Measurements from ENCODE around the gene PLAGL1.

PLAGL1 gene, protein sequence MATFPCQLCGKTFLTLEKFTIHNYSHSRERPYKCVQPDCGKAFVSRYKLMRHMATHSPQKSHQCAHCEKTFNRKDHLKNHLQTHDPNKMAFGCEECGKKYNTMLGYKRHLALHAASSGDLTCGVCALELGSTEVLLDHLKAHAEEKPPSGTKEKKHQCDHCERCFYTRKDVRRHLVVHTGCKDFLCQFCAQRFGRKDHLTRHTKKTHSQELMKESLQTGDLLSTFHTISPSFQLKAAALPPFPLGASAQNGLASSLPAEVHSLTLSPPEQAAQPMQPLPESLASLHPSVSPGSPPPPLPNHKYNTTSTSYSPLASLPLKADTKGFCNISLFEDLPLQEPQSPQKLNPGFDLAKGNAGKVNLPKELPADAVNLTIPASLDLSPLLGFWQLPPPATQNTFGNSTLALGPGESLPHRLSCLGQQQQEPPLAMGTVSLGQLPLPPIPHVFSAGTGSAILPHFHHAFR

DNA sequence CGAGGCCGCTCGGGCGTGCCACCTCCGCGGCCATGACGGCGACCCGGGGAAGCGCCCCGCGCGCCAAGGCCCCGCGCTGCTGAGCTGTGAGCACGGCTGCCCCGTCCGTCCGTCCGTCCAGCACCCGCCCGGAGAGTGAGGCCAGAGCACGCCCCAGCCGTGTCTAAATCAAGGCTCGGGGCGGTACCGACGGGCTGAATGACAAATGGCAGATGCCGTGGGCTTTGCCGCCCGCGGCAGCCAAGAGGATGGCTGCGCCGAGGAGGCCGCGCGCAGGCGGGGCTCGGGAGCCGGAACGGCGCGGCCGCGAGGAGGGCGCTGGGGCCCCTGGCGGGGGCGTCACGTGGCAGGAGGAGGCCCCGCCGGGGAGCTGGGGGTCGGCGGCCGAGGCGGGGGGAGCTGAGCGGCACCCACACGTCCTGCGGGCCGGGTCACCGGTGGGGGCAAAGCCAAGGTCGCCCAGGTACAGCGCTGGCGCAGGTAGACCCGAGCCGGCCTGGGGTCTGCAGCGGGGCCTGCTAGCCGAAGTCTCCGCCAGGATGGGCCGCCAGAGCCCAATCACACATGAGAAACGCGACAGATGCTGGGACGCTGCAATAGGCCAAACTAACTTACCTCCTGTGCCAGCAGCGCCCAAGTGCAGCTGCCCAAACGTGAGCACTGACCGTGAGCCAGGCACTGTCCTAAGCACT lies at the start of gene PLAGL1:
PLAGL1 (minus strand) TSS at position 140 of the 692 bp plus-strand sequence. CDS start 60,123 bp downstream, outside the sequence.
- no peaks in the 10 kb centered on the region for H3K79me2 ChIP-seq (ENCODE audit: insufficient read depth, low read length)
- H3K4me2 ChIP-seq (ENCODE audit: low read length) = no peak within 1 kb of the TSS
- H3K9ac ChIP-seq (ENCODE audit: low read length) = no peak within 1 kb of the TSS
- H3K36me3 ChIP-seq (ENCODE audit: insufficient read depth, low read length) = no peaks in the 10 kb centered on the region
- no peaks in the 10 kb centered on the region for H3K27me3 ChIP-seq (ENCODE audit: insufficient read depth, low read length)
- H2AFZ ChIP-seq (ENCODE audit: low read length) = no peak within 1 kb of the TSS
- no peaks in the 10 kb centered on the region for H4K20me1 ChIP-seq (ENCODE audit: insufficient read depth, low read length)
- H3K9me3 ChIP-seq (ENCODE audit: low read length) = no peaks in the 10 kb centered on the region
- TF ChIP-seq, protein P1, sequence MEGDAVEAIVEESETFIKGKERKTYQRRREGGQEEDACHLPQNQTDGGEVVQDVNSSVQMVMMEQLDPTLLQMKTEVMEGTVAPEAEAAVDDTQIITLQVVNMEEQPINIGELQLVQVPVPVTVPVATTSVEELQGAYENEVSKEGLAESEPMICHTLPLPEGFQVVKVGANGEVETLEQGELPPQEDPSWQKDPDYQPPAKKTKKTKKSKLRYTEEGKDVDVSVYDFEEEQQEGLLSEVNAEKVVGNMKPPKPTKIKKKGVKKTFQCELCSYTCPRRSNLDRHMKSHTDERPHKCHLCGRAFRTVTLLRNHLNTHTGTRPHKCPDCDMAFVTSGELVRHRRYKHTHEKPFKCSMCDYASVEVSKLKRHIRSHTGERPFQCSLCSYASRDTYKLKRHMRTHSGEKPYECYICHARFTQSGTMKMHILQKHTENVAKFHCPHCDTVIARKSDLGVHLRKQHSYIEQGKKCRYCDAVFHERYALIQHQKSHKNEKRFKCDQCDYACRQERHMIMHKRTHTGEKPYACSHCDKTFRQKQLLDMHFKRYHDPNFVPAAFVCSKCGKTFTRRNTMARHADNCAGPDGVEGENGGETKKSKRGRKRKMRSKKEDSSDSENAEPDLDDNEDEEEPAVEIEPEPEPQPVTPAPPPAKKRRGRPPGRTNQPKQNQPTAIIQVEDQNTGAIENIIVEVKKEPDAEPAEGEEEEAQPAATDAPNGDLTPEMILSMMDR (IDR thresholded peaks at IDR 0.05; ENCODE audit: low read length) = no peak
- no peak for TF ChIP-seq EZH2 (IDR thresholded peaks at IDR 0.05; ENCODE audit: borderline replicate concordance, low read length)
- no peak within 1 kb of the TSS for H3K27ac ChIP-seq (ENCODE audit: low read depth, low read length, poor library complexity, severe bottlenecking)
- H3K4me3 ChIP-seq (ENCODE audit: low read depth, low read length, poor library complexity, severe bottlenecking) = no peak within 1 kb of the TSS
- no peaks in the 10 kb centered on the region for H3K4me1 ChIP-seq (ENCODE audit: insufficient read depth, low read length, severe bottlenecking)
- H3F3A ChIP-seq (ENCODE audit: insufficient read depth, low read length) = no peaks in the 10 kb centered on the region
- H3K9me2 ChIP-seq (ENCODE audit: low read depth, low read length) = no peaks in the 10 kb centered on the region

DNA sequence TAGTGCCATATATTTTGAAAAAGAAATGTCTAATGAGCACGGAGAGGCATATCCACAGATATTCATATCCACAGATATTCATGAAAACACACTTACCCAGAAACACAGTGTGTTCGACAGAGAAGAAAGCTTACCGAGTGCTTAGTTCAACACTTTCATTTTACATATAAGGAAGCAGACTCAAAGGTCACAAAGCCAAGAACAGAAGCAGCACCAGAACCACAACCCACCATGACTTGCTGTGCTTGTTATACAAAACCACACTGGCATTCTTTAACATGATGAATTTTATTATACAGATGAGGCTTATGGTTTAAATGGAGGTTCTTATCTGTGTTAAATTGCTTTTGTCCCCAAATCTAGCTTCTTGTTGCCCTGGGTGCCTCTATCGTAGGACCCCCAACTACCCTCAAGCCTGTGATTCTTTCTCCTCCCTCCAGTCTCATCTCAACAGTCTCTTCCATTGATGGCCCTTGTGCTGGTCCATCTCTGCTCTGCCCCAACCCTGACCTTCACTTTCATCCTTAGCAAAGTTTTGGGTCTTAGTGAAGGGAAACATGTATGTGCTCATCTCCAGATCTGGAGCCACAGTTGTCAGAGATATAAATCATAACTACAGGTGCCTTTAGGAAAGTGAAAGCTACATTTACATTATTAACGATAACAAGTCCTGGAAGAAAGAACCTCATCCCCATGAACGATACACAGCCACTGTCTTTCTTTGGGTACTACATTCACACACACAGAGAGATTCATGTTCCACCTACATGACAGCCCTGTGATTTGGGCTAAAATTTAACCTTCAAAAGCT lies 47.3 kb upstream of the PLAGL1 start:
- Histone ChIP-seq H3K4me3 (ENCODE audit: low read depth, low read length, poor library complexity, severe bottlenecking) (no peak overlapping the region), H3K9me3 (ENCODE audit: low read length) (no peaks in the 10 kb centered on the region), H3F3A (ENCODE audit: insufficient read depth, low read length) (no peaks in the 10 kb centered on the region), H3K27me3 (ENCODE audit: insufficient read depth, low read length) (no peaks in the 10 kb centered on the region), H3K4me1 (ENCODE audit: insufficient read depth, low read length, severe bottlenecking) (no peaks in the 10 kb centered on the region), H3K27ac (ENCODE audit: low read depth, low read length, poor library complexity, severe bottlenecking) (no peak overlapping the region), H3K9me2 (ENCODE audit: low read depth, low read length) (no peaks in the 10 kb centered on the region), H2AFZ (ENCODE audit: low read length) (no peak overlapping the region), H3K9ac (ENCODE audit: low read length) (no peak overlapping the region), H3K36me3 (ENCODE audit: insufficient read depth, low read length) (no peaks in the 10 kb centered on the region), H3K79me2 (ENCODE audit: insufficient read depth, low read length) (no peaks in the 10 kb centered on the region), H4K20me1 (ENCODE audit: insufficient read depth, low read length) (no peaks in the 10 kb centered on the region), H3K4me2 (ENCODE audit: low read length) (no peak overlapping the region)
- no peak for TF ChIP-seq EZH2 (IDR thresholded peaks at IDR 0.05; ENCODE audit: borderline replicate concordance, low read length)
- TF ChIP-seq, protein P1 (IDR thresholded peaks at IDR 0.05; ENCODE audit: low read length) = no peak

DNA sequence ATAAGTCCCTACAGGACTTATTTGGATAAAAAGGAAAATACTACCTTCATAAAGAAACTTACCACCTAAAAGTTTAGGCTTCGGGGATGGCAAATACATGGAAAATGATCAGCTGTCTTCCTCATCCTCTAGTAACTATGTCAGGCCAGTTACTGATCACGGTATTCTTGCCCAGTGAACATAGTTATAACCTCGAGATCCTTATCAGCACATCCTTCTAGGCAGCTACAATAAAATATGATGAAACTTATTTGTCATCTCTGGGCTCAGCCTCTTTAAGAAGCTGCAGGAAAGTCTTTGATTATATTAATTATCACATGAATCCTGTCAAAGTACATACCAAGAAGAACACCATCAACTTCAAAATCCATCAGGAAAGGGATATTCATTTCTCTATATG lies 45.5 kb upstream of the PLAGL1 start:
- H3K27ac ChIP-seq (ENCODE audit: low read depth, low read length, poor library complexity, severe bottlenecking) = no peak overlapping the region
- H3K9me3 ChIP-seq (ENCODE audit: low read length) = no peaks in the 10 kb centered on the region
- no peak overlapping the region for H3K4me3 ChIP-seq (ENCODE audit: low read depth, low read length, poor library complexity, severe bottlenecking)
- no peak overlapping the region for H3K9ac ChIP-seq (ENCODE audit: low read length)
- H4K20me1 ChIP-seq (ENCODE audit: insufficient read depth, low read length) = no peaks in the 10 kb centered on the region
- H2AFZ ChIP-seq (ENCODE audit: low read length) = no peak overlapping the region
- no peaks in the 10 kb centered on the region for H3K27me3 ChIP-seq (ENCODE audit: insufficient read depth, low read length)
- H3F3A ChIP-seq (ENCODE audit: insufficient read depth, low read length) = no peaks in the 10 kb centered on the region
- no peaks in the 10 kb centered on the region for H3K36me3 ChIP-seq (ENCODE audit: insufficient read depth, low read length)
- H3K4me2 ChIP-seq (ENCODE audit: low read length) = no peak overlapping the region
- no peaks in the 10 kb centered on the region for H3K4me1 ChIP-seq (ENCODE audit: insufficient read depth, low read length, severe bottlenecking)
- TF ChIP-seq, protein P1 (IDR thresholded peaks at IDR 0.05; ENCODE audit: low read length) = no peak
- no peak for TF ChIP-seq EZH2 (IDR thresholded peaks at IDR 0.05; ENCODE audit: borderline replicate concordance, low read length)
- H3K79me2 ChIP-seq (ENCODE audit: insufficient read depth, low read length) = no peaks in the 10 kb centered on the region
- H3K9me2 ChIP-seq (ENCODE audit: low read depth, low read length) = no peaks in the 10 kb centered on the region
